Activated CD8-positive, alpha-beta T cell treated with anti-CD3 and anti-CD28 coated beads for 36 hours (primary cell): ENCODE results near the gene SIRT4. TPM values are rescaled to one million over a fixed set of nuclear protein-coding genes. Genes with fewer than 3 reads are reported as not detected.

ENCODE experiments used
- ATAC-seq: fragments of 200-7000 bp; cut with Tn5 transposase; one replicate; pipeline ENCODE4 v1.10.0; 2021; ENCODE audit warnings: mild to moderate bottlenecking, moderate library complexity
- CTCF ChIA-PET: fragments of 350-600 bp; sonication (Branson Sonifier 250); formaldehyde crosslinking; loops from one replicate; lab custom pipeline; 2021; ENCODE audit warnings: antibody characterized with exemption; lab: Charles Lee
- POLR2A ChIA-PET: fragments of 350-600 bp; sonication (Branson Sonifier 250); formaldehyde crosslinking; loops from one replicate; lab custom pipeline; 2021; ENCODE audit warnings: antibody characterized with exemption; lab: Charles Lee
- DNase-seq: peaks from one replicate; pipeline ENCODE4 v3.0.0-alpha.2; 2020
- H3K27ac Mint-ChIP-seq: one replicate; pipeline ENCODE4 v1.8.0; 2021; ENCODE audit warnings: mild to moderate bottlenecking, mixed read lengths
- H3K27me3 Mint-ChIP-seq: one replicate; pipeline ENCODE4 v1.8.0; 2021; ENCODE audit warnings: mixed read lengths
- H3K36me3 Mint-ChIP-seq: one replicate; pipeline ENCODE4 v1.8.0; 2021; ENCODE audit warnings: low read depth, mixed read lengths
- H3K4me1 Mint-ChIP-seq: one replicate; pipeline ENCODE4 v1.8.0; 2021; ENCODE audit warnings: low read depth, mixed read lengths
- H3K4me3 Mint-ChIP-seq: one replicate; pipeline ENCODE4 v1.8.0; 2021; ENCODE audit warnings: mild to moderate bottlenecking, moderate library complexity, mixed read lengths
- H3K9me3 Mint-ChIP-seq: one replicate; pipeline ENCODE4 v1.8.0; 2021; ENCODE audit warnings: mixed read lengths
- intact Hi-C: fragments of 100-400 bp; cut with micrococcal nuclease; formaldehyde crosslinking; loops from one replicate; pipeline ENCODE4 v1.10.0; 2022
- total RNA-seq, 2 experiments: library from RNA; stranded (reverse); gene quantifications; one replicate each; pipeline ENCODE4 v1.2.3, GENCODE V29; 2021
- TF ChIP-seq, protein P1 (sequence below): fragments of 200-600 bp; IDR thresholded peaks from one replicate; pipeline ENCODE4 v1.8.0; 2022; ENCODE audit warnings: antibody characterized with exemption, mild to moderate bottlenecking

Gene SIRT4
- total RNA-seq, 2 experiments from 2014 or later, result 2.7 to 3.3 TPM

- Mint-ChIP-seq H3K27me3 (peaks cover 7% of the 10 kb centered on the region), H3K36me3 (no peaks in the 10 kb centered on the region), H3K27ac (no peak overlapping the region), H3K4me3 (no peak overlapping the region), H3K4me1 (peaks cover 1% of the 10 kb centered on the region), H3K9me3 (no peaks in the 10 kb centered on the region)
- ChIA-PET CTCF (interaction anchor here (1.0 to 1.4 kb wide), 4 partner anchors 12 to 140 kb away, joined by 3 to 7 read pairs (median 3); no protein-coding TSS in a partner anchor), POLR2A (interaction anchor here (1.0 kb wide), 1 partner anchor 62 kb away, joined by 3 read pairs; no protein-coding TSS in a partner anchor)
- TF ChIP-seq, protein P1, sequence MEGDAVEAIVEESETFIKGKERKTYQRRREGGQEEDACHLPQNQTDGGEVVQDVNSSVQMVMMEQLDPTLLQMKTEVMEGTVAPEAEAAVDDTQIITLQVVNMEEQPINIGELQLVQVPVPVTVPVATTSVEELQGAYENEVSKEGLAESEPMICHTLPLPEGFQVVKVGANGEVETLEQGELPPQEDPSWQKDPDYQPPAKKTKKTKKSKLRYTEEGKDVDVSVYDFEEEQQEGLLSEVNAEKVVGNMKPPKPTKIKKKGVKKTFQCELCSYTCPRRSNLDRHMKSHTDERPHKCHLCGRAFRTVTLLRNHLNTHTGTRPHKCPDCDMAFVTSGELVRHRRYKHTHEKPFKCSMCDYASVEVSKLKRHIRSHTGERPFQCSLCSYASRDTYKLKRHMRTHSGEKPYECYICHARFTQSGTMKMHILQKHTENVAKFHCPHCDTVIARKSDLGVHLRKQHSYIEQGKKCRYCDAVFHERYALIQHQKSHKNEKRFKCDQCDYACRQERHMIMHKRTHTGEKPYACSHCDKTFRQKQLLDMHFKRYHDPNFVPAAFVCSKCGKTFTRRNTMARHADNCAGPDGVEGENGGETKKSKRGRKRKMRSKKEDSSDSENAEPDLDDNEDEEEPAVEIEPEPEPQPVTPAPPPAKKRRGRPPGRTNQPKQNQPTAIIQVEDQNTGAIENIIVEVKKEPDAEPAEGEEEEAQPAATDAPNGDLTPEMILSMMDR, result no peak
- intact Hi-C loops, result no loop called here
- DNase-seq (no peak), ATAC-seq (no peak)
Observed at GRCh38 chr12:120353556-120354317, 51.6 kb downstream of the SIRT4 start.

- peak; percentile 99 for ATAC-seq
- TF ChIP-seq, protein P1, result peak; percentile 92
Observed at GRCh38 chr12:120356567-120357030, 54.5 kb downstream of the SIRT4 start.

DNA sequence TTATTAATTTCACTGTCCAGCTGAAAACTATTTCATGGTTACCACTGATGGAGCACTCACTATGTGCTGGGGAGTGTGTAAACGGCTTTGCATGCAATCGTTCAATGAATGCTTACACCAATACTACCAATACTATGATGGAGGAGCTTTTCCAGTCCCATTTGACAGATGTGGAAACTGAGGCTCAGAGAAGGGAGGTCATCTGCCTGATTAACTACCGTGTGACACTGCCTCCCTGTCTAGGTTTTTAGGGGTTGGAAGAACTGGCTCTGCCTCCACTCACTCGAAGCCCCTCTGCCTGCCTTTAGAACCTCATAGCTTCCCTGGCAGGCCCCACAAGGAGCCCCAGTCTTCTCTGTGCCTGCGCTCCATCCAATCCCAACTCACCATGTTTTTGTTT is 55.0 kb downstream of the SIRT4 start:
- intact Hi-C loops, result no loop called here
- H3K9me3 Mint-ChIP-seq, result no peaks in the 10 kb centered on the region
- H3K4me1 Mint-ChIP-seq, result peaks cover 1% of the 10 kb centered on the region
- ChIA-PET POLR2A (interaction anchor here (0.7 to 1.2 kb wide), 3 partner anchors 10 to 157 kb away, joined by 3 to 4 read pairs (median 3); no protein-coding TSS in a partner anchor), CTCF (interaction anchor here (0.7 to 1.5 kb wide), 20 partner anchors 8 to 215 kb away, joined by 3 to 25 read pairs (median 4); partner anchors contain the start of gene DYNLL1)
- DNase-seq (no peak), ATAC-seq (no peak)
- H3K27ac Mint-ChIP-seq, result no peak overlapping the region
- H3K27me3 Mint-ChIP-seq, result peaks cover 23% of the 10 kb centered on the region
- H3K36me3 Mint-ChIP-seq, result no peaks in the 10 kb centered on the region
- TF ChIP-seq, protein P1, result no peak
- no peak overlapping the region for H3K4me3 Mint-ChIP-seq

More at GRCh38 chr12:120356567-120357030, 54.5 kb downstream of the SIRT4 start:
- peaks cover 1% of the 10 kb centered on the region for H3K4me1 Mint-ChIP-seq
- H3K27ac Mint-ChIP-seq, result no peak overlapping the region
- POLR2A ChIA-PET, result interaction anchor here (0.7 to 1.2 kb wide), 3 partner anchors 10 to 156 kb away, joined by 3 to 4 read pairs (median 3); no protein-coding TSS in a partner anchor
- peaks cover 22% of the 10 kb centered on the region for H3K27me3 Mint-ChIP-seq
- peak; percentile 85 for DNase-seq
- H3K36me3 Mint-ChIP-seq, result no peaks in the 10 kb centered on the region
- CTCF ChIA-PET, result interaction anchor here (0.7 to 1.5 kb wide), 20 partner anchors 8 to 215 kb away, joined by 3 to 25 read pairs (median 4); partner anchors contain the start of gene DYNLL1
- no peaks in the 10 kb centered on the region for H3K9me3 Mint-ChIP-seq
- intact Hi-C loops, result loop anchor here (1.0 kb wide), 1 partner anchor 74 kb away; no protein-coding TSS in a partner anchor
- no peak overlapping the region for H3K4me3 Mint-ChIP-seq

- H3K9me3 Mint-ChIP-seq, result no peaks in the 10 kb centered on the region
- intact Hi-C loops, result no loop called here
- no peaks in the 10 kb centered on the region for H3K36me3 Mint-ChIP-seq
- TF ChIP-seq, protein P1, result no peak
- peaks cover 1% of the 10 kb centered on the region for H3K4me1 Mint-ChIP-seq
- no peak overlapping the region for H3K4me3 Mint-ChIP-seq
- no peak for ATAC-seq
- no peak for DNase-seq
- POLR2A ChIA-PET, result no interaction called here
- H3K27ac Mint-ChIP-seq, result no peak overlapping the region
- H3K27me3 Mint-ChIP-seq, result peaks cover 32% of the 10 kb centered on the region
- CTCF ChIA-PET, result interaction anchor here (0.8 kb wide), 1 partner anchor 9 kb away, joined by 4 read pairs; no protein-coding TSS in a partner anchor
Observed at GRCh38 chr12:120358412-120359100, 56.4 kb downstream of the SIRT4 start.
